ENCODE data around the gene CLASP1.
"Not testable (repeated sequence)": the region's sequence is repeated elsewhere in the genome, so short reads cannot be mapped to it uniquely, and the experiment has no call there.

DNA sequence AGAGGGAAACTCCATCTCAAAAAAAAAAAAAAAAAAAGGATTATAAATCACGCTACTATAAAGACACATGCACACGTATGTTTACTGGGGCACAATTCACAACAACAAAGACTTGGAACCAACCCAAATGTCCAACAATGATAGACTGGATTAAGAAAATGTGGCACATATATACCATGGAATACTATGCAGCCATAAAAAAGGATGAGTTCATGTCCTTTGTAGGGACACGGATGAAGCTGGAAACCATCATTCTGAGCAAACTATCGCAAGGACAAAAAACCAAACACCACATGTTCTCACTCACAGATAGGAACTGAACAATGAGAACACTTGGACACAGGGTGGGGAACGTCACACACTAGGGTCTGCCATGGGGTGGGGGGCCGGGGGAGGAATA lies 9.4 kb downstream of the CLASP1 start:
- TF ChIP-seq, protein P1, sequence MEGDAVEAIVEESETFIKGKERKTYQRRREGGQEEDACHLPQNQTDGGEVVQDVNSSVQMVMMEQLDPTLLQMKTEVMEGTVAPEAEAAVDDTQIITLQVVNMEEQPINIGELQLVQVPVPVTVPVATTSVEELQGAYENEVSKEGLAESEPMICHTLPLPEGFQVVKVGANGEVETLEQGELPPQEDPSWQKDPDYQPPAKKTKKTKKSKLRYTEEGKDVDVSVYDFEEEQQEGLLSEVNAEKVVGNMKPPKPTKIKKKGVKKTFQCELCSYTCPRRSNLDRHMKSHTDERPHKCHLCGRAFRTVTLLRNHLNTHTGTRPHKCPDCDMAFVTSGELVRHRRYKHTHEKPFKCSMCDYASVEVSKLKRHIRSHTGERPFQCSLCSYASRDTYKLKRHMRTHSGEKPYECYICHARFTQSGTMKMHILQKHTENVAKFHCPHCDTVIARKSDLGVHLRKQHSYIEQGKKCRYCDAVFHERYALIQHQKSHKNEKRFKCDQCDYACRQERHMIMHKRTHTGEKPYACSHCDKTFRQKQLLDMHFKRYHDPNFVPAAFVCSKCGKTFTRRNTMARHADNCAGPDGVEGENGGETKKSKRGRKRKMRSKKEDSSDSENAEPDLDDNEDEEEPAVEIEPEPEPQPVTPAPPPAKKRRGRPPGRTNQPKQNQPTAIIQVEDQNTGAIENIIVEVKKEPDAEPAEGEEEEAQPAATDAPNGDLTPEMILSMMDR (conservative IDR thresholded peaks at IDR 0.05), result not testable (repeated sequence)
- TF ChIP-seq ZFX (IDR thresholded peaks at IDR 0.05), result not testable (repeated sequence)
